K562 (cell line): ENCODE measurements around the gene VILL. TPM values are rescaled to one million over a fixed set of nuclear protein-coding genes. Genes with fewer than 3 reads are reported as not detected.

ENCODE experiments used
- ATAC-seq: fragments of 200-7000 bp; cut with Tn5 transposase; 3 replicates; pipeline ENCODE4 v1.9.1; 2020; ENCODE audit warnings: moderate library complexity
- BruUV-seq: library from RNA; stranded (reverse); fragments of 400-500 nt; replicated peaks from 2 replicates; lab custom pipeline; 2021; lab: Mats Ljungman, UMichigan
- CTCF ChIA-PET: fragments of 300-600 bp; formaldehyde crosslinking; extraction: SDS; loops from one replicate; lab custom pipeline; 2021; ENCODE audit warnings: low intra/inter-chr PET ratio; lab: Yijun Ruan, JAX
- POLR2A ChIA-PET: fragments of 300-600, 350-650 bp; sonication (Branson Sonifier 250); formaldehyde crosslinking; extraction: SDS; loops from one replicate; lab custom pipeline; 2021; ENCODE audit warnings: antibody characterized with exemption, inconsistent platforms; lab: Yijun Ruan, JAX
- DNase-seq, 4 experiments: peaks; one replicate each; pipeline versions ENCODE4 v3.0.0 to v3.0.0-alpha.2; 2011 to 2018; ENCODE audit warnings: low spot score in 3 of 4, mixed read lengths in 3 of 4; ENCODE audit errors: extremely low read depth in 1 of 4
- FAIRE-seq: peaks from 2 replicates; lab custom pipeline; 2011; peaks lifted over from hg19 to GRCh38; lab: Jason Lieb, UNC
- H2AFZ ChIP-seq: 2 replicates; pipeline ENCODE4 v1.6.0; 2011; ENCODE audit warnings: low read depth, low read length, control low read depth, inconsistent platforms
- H3K27ac ChIP-seq: fragments of 200-600 bp; 3 replicates; pipeline ENCODE4 v1.8.0; 2011; ENCODE audit warnings: low read depth, mild to moderate bottlenecking, control low read depth, inconsistent platforms, low read length, moderate library complexity, mixed read lengths; ENCODE audit errors: extremely low read depth
- H3K27me3 ChIP-seq, 2 experiments: fragments of 300-600 bp in 1 of 2; 2 replicates in 1 of 2; 3 replicates in 1 of 2; pipeline versions ENCODE4 v1.6.0 to v1.8.0; 2011; ENCODE audit warnings: inconsistent platforms in 2 of 2, low read length in 2 of 2, mild to moderate bottlenecking in 1 of 2, mixed read lengths in 1 of 2, moderate library complexity in 1 of 2; ENCODE audit not compliant: control insufficient read depth in 2 of 2, insufficient read depth in 2 of 2
- H3K36me3 ChIP-seq: fragments of 300-600 bp; 3 replicates; pipeline ENCODE4 v1.8.0; 2011; ENCODE audit warnings: mild to moderate bottlenecking, low read length, inconsistent platforms; ENCODE audit not compliant: control insufficient read depth, insufficient read depth
- H3K4me1 ChIP-seq, 2 experiments: fragments of 200-600 bp in 1 of 2; replicated peaks in 1 of 2; 2 replicates in 1 of 2; 3 replicates in 1 of 2; pipeline versions ENCODE4 v1.5.1 to v1.8.0; 2011; ENCODE audit warnings: inconsistent platforms in 2 of 2, low read length in 2 of 2, mild to moderate bottlenecking in 1 of 2, mixed read lengths in 1 of 2, moderate library complexity in 1 of 2; ENCODE audit not compliant: control insufficient read depth in 2 of 2, insufficient read depth in 2 of 2
- H3K4me2 ChIP-seq: 2 replicates; pipeline ENCODE4 v1.6.1; 2011; ENCODE audit warnings: low read length, control low read depth, inconsistent platforms, mixed read lengths; ENCODE audit not compliant: insufficient read depth
- H3K4me3 ChIP-seq: fragments of 200-600 bp; sonication (generic), shearing (Covaris generic); 2 replicates; pipeline ENCODE4 v1.5.1; 2016; ENCODE audit warnings: control low read depth, inconsistent platforms
- H3K79me2 ChIP-seq: fragments of 200-600 bp; 3 replicates; pipeline ENCODE4 v1.8.0; 2011; ENCODE audit warnings: low read length, inconsistent platforms; ENCODE audit not compliant: control insufficient read depth, insufficient read depth
- H3K9ac ChIP-seq, 2 experiments: 2 replicates each; pipeline versions ENCODE4 v1.6.0 to v1.6.1; 2011; ENCODE audit warnings: low read depth in 2 of 2, low read length in 2 of 2, control low read depth in 1 of 2, inconsistent platforms in 1 of 2, mild to moderate bottlenecking in 1 of 2, mixed read lengths in 1 of 2; ENCODE audit not compliant: insufficient read depth in 1 of 2
- H3K9me1 ChIP-seq: one replicate; pipeline ENCODE4 v1.6.0; 2011; ENCODE audit warnings: inconsistent platforms, mild to moderate bottlenecking, low read length, moderate library complexity; ENCODE audit not compliant: control insufficient read depth, insufficient read depth
- H3K9me3 ChIP-seq: replicated peaks from 2 replicates; pipeline ENCODE4 v1.5.1; 2011; ENCODE audit warnings: low read depth, low read length, inconsistent platforms; ENCODE audit not compliant: control insufficient read depth, insufficient read depth
- H4K20me1 ChIP-seq: replicated peaks from 2 replicates; pipeline ENCODE4 v1.6.1; 2011; ENCODE audit warnings: low read length, inconsistent platforms, mixed read lengths; ENCODE audit not compliant: control insufficient read depth, insufficient read depth
- BACH1 ChIP-seq: fragments of 200-800 bp; sonication (Bioruptor generic); IDR thresholded peaks from 2 replicates; pipeline ENCODE4 v1.6.1; 2016; ENCODE audit warnings: missing genetic modification characterization, missing compliant biosample characterization
- BCOR ChIP-seq: fragments of 450-650 bp; IDR thresholded peaks from 2 replicates; pipeline ENCODE4 v1.6.1; 2016
- CREM ChIP-seq: IDR thresholded peaks from 2 replicates; pipeline ENCODE4 v1.6.1; 2014; ENCODE audit warnings: antibody characterized with exemption, low read depth
- DACH1 ChIP-seq: fragments of 450-650 bp; IDR thresholded peaks from 2 replicates; pipeline ENCODE4 v1.6.1; 2018; ENCODE audit not compliant: partially characterized antibody
- HDAC1 ChIP-seq, 2 experiments: fragments of 450-650 bp; IDR thresholded peaks; 2 replicates each; pipeline ENCODE4 v1.6.1; 2016 to 2017; ENCODE audit warnings: inconsistent platforms in 1 of 2, mild to moderate bottlenecking in 1 of 2, moderate library complexity in 1 of 2
- KDM4B ChIP-seq, 2 experiments: fragments of 450-650 bp in 1 of 2; sonication (generic) in 1 of 2; IDR thresholded peaks; 2 replicates each; pipeline ENCODE4 v1.6.1; 2016 to 2017; ENCODE audit warnings: borderline replicate concordance in 2 of 2, antibody characterized with exemption in 1 of 2, low read depth in 1 of 2, mild to moderate bottlenecking in 1 of 2
- PCBP1 ChIP-seq: fragments of 200-400 bp; formaldehyde crosslinking; IDR thresholded peaks from 2 replicates; pipeline ENCODE4 v1.6.1; 2018; ENCODE audit warnings: mild to moderate bottlenecking, low read depth, low read length; ENCODE audit not compliant: poor library complexity, severe bottlenecking
- PTRF ChIP-seq: fragments of 450-650 bp; IDR thresholded peaks from 2 replicates; pipeline ENCODE4 v1.6.1; 2016; ENCODE audit warnings: mild to moderate bottlenecking, missing genetic modification characterization, missing compliant biosample characterization
- RBBP5 ChIP-seq: fragments of 200-600 bp; sonication (generic); IDR thresholded peaks from 2 replicates; pipeline ENCODE4 v1.6.1; 2012; ENCODE audit warnings: borderline replicate concordance, mild to moderate bottlenecking, low read length, control low read depth, inconsistent platforms; ENCODE audit not compliant: insufficient read depth, poor library complexity, severe bottlenecking
- RNF2 ChIP-seq: sonication (generic); IDR thresholded peaks from 2 replicates; pipeline ENCODE4 v1.6.1; 2016
- SMARCA5 ChIP-seq: fragments of 450-650 bp; IDR thresholded peaks from 2 replicates; pipeline ENCODE4 v1.6.1; 2016
- SOX6 ChIP-seq: fragments of 450-650 bp; IDR thresholded peaks from 2 replicates; pipeline ENCODE4 v1.6.1; 2014; ENCODE audit warnings: mild to moderate bottlenecking
- TGIF2 ChIP-seq: sonication (generic); formaldehyde crosslinking; IDR thresholded peaks from 2 replicates; pipeline ENCODE4 v1.8.1; 2022; ENCODE audit warnings: mild to moderate bottlenecking, missing genetic modification reagents, moderate library complexity
- ZBTB2 ChIP-seq: fragments of 450-650 bp; IDR thresholded peaks from 2 replicates; pipeline ENCODE4 v1.6.1; 2016; ENCODE audit warnings: antibody characterized with exemption
- ZNF408 ChIP-seq: fragments of 250-450 bp; sonication (Bioruptor Pico); IDR thresholded peaks from 2 replicates; pipeline ENCODE4 v1.4.0; 2020; ENCODE audit warnings: low read depth, mild to moderate bottlenecking, moderate library complexity
- ZNF449 ChIP-seq: fragments of 250-450 bp; sonication (Bioruptor Pico); IDR thresholded peaks from 2 replicates; pipeline ENCODE4 v1.8.0; 2022; ENCODE audit warnings: moderate library complexity, mild to moderate bottlenecking, inconsistent platforms
- WGBS: fragments of 100-300 bp; shearing (Covaris generic); methylation state at CpG from one replicate; pipeline ENCODE4 v1.1.6; 2016; ENCODE audit warnings: low coverage, mixed read lengths; ENCODE audit not compliant: insufficient coverage; ENCODE audit errors: missing lambda C conversion rate; 5-methylcytosine and 5-hydroxymethylcytosine counted together
- in situ Hi-C: fragments of 300-500 bp; cut with MboI; formaldehyde crosslinking; loops from 4 replicates; pipeline ENCODE4 v1.15.0; 2018; ENCODE audit warnings: inconsistent platforms, mixed read lengths
- intact Hi-C: fragments of 100-400 bp; cut with micrococcal nuclease; formaldehyde crosslinking; loops from 2 replicates; pipeline ENCODE4 v1.14.2; 2022
- polyA plus RNA-seq, 8 experiments: library from polyadenylated mRNA; depleted of rRNA in 4 of 8; stranded (reverse) in 5 of 8; unstranded in 3 of 8; fragments of >200 nt; fragmentation: Nextera tagmentation in 2 of 8; fragmentation: Illumina TruSeq in 1 of 8; extraction: Ambion mirVana in 2 of 8; extraction: Trizol in 1 of 8; gene quantifications; 2 replicates each; pipeline versions ENCODE4 v1.2.1 to v1.2.3, GENCODE V29; 2011 to 2014; ENCODE audit warnings: inconsistent platforms in 1 of 8, missing spikeins in 1 of 8
- total RNA-seq, 7 experiments: library from RNA; depleted of rRNA in 6 of 7; stranded (reverse); fragments of >200 nt in 6 of 7; fragmentation: Illumina TruSeq in 2 of 7; extraction: Trizol in 2 of 7; gene quantifications; 2 replicates each; pipeline versions ENCODE4 v1.2.1 to v1.2.3, GENCODE V29; 2011 to 2021; ENCODE audit warnings: low replicate concordance in 1 of 7
- TF ChIP-seq, protein P1 (sequence below): sonication (generic); formaldehyde crosslinking; IDR thresholded peaks from 2 replicates; pipeline ENCODE4 v1.8.0; 2022; ENCODE audit warnings: mild to moderate bottlenecking, missing genetic modification reagents
- TF ChIP-seq, protein P2 (sequence below): fragments of 250-450 bp; sonication (Bioruptor Pico); IDR thresholded peaks from 2 replicates; pipeline ENCODE4 v1.4.0; 2020

The VILL gene
- total and polyA plus RNA-seq, 9 of the 15 experiments (the other 6 are each of a cell fraction or from before 2014, with no cell fraction given), result 0.11 to 16.0 (median 8.8) TPM

DNA sequence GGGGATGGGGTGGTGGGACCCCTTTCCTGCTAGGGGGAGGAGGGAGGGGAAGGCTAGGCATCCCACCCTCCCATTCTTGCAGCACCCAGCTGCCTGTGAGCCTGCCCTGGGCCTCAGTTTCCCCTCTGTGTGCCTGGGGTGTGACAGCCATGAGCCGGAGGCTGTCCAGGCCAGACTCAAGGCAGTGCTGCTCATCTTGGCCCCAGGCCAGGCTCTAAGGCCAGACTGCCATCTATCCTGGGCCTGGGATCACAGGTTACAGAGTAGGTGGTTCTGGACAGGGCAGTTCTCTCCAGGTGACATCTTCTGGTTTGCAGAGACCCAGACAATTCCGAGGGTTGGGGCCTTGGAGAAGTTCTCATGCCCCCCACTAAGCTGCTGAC lies 3.3 kb upstream of the VILL start (continued):
- TF ChIP-seq, protein P1, sequence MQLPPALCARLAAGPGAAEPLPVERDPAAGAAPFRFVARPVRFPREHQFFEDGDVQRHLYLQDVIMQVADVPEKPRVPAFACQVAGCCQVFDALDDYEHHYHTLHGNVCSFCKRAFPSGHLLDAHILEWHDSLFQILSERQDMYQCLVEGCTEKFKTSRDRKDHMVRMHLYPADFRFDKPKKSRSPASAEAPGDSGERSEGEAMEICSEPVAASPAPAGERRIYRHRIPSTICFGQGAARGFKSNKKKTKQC (CRISPR knock-in tag), result peak; percentile 40; the same call in 1 of the 2 replicates
- no peak for TF ChIP-seq ZNF449 (CRISPR knock-in tag)
- TF ChIP-seq TGIF2 (CRISPR knock-in tag), result no peak
- TF ChIP-seq RNF2, result no peak
- TF ChIP-seq KDM4B (IDR thresholded peaks at IDR 0.05; ENCODE audit: borderline replicate concordance in 2 of 2, low read depth in 1 of 2), result 0 out of 4 replicates have a peak, but pooled peaks of 1 of the 2 experiments have one; percentile 4
- 0 out of 2 replicates have a peak, but pooled peaks have one; percentile 27 for TF ChIP-seq BACH1 (tag)

DNA sequence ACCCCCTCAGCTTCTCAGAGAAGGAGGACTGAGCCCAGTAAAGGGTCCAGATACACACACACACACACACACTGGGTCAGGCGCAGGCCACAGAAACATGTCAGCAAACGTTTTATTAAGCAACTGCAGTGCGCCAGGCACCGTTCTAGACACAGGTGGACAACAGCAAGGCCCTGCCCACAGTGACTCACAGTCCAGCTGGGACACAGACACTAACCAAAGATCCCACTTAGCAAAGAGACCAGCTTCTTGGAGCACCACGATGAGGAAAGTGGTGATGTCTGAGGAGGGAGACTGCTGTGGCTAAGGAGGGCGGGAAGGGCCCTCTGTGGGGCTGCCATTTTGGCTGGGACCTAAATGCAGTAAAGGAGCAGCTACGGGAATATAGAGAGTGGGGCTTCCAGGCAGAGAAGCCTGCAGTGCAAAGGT lies 2.8 kb upstream of the VILL start:
- POLR2A ChIA-PET, result no interaction called here
- DNase-seq (peak in 1 of 4 experiments; percentile 75), FAIRE-seq (peak; percentile 78), ATAC-seq (peak; percentile 3)
- peaks cover 58 to 62% of the 10 kb centered on the region in 2 experiments for H3K4me1 ChIP-seq
- peak overlapping the region; percentile 91 for H3K27ac ChIP-seq
- intact Hi-C loops, result no loop called here
- H2AFZ ChIP-seq, result peak overlapping the region; percentile 64
- H3K9ac ChIP-seq, result peak overlapping the region; percentile 67 to 88; a peak in 3 of 4 replicates
- no TSS peak for BruUV-seq
- no peaks in the 10 kb centered on the region for H3K27me3 ChIP-seq
- no peak overlapping the region for H3K4me3 ChIP-seq
- H4K20me1 ChIP-seq, result no peaks in the 10 kb centered on the region
- in situ Hi-C loops, result no loop called here
- no peaks in the 10 kb centered on the region for H3K9me3 ChIP-seq
- peak overlapping the region; percentile 71 for H3K4me2 ChIP-seq
- no peaks in the 10 kb centered on the region for H3K9me1 ChIP-seq
- H3K79me2 ChIP-seq, result no peaks in the 10 kb centered on the region
- H3K36me3 ChIP-seq, result no peaks in the 10 kb centered on the region
- WGBS, result 41% methylated on average over 7 of the region's 7 CpGs
- CTCF ChIA-PET, result no interaction called here
- peak; percentile 83; the same call in 1 of the 2 replicates for TF ChIP-seq SMARCA5
- TF ChIP-seq ZNF408, result no peak
- peak; percentile 73 for TF ChIP-seq BCOR
- 0 out of 2 replicates have a peak, but pooled peaks have one; percentile 32 for TF ChIP-seq CREM
- no peak for TF ChIP-seq PCBP1
- peak; percentile 70 for TF ChIP-seq DACH1
- TF ChIP-seq RBBP5, result no peak
- no peak for TF ChIP-seq SOX6
- TF ChIP-seq ZBTB2, result peak; percentile 56; the same call in 1 of the 2 replicates
- peak in 1 of 2 experiments; percentile 53; a peak in 1 of 4 replicates for TF ChIP-seq HDAC1 (IDR thresholded peaks at IDR 0.05)
- TF ChIP-seq, protein P2, sequence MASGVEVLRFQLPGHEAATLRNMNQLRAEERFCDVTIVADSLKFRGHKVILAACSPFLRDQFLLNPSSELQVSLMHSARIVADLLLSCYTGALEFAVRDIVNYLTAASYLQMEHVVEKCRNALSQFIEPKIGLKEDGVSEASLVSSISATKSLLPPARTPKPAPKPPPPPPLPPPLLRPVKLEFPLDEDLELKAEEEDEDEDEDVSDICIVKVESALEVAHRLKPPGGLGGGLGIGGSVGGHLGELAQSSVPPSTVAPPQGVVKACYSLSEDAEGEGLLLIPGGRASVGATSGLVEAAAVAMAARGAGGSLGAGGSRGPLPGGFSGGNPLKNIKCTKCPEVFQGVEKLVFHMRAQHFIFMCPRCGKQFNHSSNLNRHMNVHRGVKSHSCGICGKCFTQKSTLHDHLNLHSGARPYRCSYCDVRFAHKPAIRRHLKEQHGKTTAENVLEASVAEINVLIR, result peak; percentile 5; the same call in 1 of the 2 replicates
- 0 out of 2 replicates have a peak, but pooled peaks have one; percentile 6 for TF ChIP-seq PTRF (tag)
